Left lung (tissue), 10 donors: Measurements from ENCODE around the gene LRRC49. TPM values are rescaled to one million over a fixed set of nuclear protein-coding genes. Genes with fewer than 3 reads are reported as not detected.
"Not testable (repeated sequence)": the region's sequence is repeated elsewhere in the genome, so short reads cannot be mapped to it uniquely, and the experiment has no call there.

Experiments used
- ATAC-seq: fragments of 200-7000 bp; cut with Tn5 transposase; one replicate; pipeline ENCODE4 v1.9.1; 2020; ENCODE audit warnings: moderate library complexity
- DNase-seq, 4 donors: peaks; one replicate each; pipeline ENCODE4 v3.0.0-alpha.2; 2013 to 2020
- H3K27ac ChIP-seq, 2 donors: fragments of 200-600 bp; sonication (generic) in 1 of 2; one replicate each; pipeline versions ENCODE4 v1.5.0 to v1.8.0; 2020 to 2021
- H3K27me3 ChIP-seq, 2 donors: fragments of 200-600 bp; sonication (generic) in 1 of 2; one replicate each; pipeline versions ENCODE4 v1.5.0 to v1.8.0; 2020 to 2021
- H3K36me3 ChIP-seq, 2 donors: fragments of 200-600 bp; sonication (generic) in 1 of 2; one replicate each; pipeline versions ENCODE4 v1.5.0 to v1.8.0; 2020 to 2021
- H3K4me1 ChIP-seq, 2 donors: fragments of 200-600 bp; one replicate each; pipeline ENCODE4 v1.8.0; 2021
- H3K4me3 ChIP-seq, 2 donors: fragments of 200-600 bp; sonication (generic) in 1 of 2; one replicate each; pipeline versions ENCODE4 v1.5.0 to v1.8.0; 2020 to 2021; ENCODE audit warnings: mild to moderate bottlenecking in 1 of 2
- H3K9me3 ChIP-seq, 2 donors: fragments of 200-600 bp; sonication (generic) in 1 of 2; one replicate each; pipeline versions ENCODE4 v1.5.0 to v1.8.0; 2020 to 2021
- CTCF ChIP-seq, 2 donors: fragments of 200-600 bp; sonication (generic) in 1 of 2; IDR thresholded peaks; one replicate each; pipeline versions ENCODE4 v1.5.0 to v1.8.0; 2021; ENCODE audit warnings: antibody characterized with exemption in 2 of 2
- intact Hi-C, 2 donors: fragments of 100-400 bp; cut with DNase I; formaldehyde crosslinking; loops; one replicate each; pipeline versions ENCODE4 v1.11.2 to v1.14.2; 2022
- polyA plus RNA-seq, 6 donors: library from polyadenylated mRNA; unstranded; fragments of 120-200 nt; gene quantifications; one replicate each; pipeline ENCODE4 v1.2.1, GENCODE V29; 2013; ENCODE audit not compliant: insufficient read length in 6 of 6
- total RNA-seq, 2 donors: library from RNA; stranded (reverse); fragmentation: NEBNext Ultra II Directional; extraction: Animal tissue kit (Norgen Biotek cat#: 25700); gene quantifications; one replicate each; pipeline ENCODE4 v1.2.1, GENCODE V29; 2021
- donor health status: DM: no; HTN: yes; CAD: no.
- donor health status: DM: no; HTN: no; CAD: no.

The LRRC49 gene
- total and polyA plus RNA-seq, 8 donors, result 4.2 to 24.1 (median 19.4) TPM

- TF ChIP-seq CTCF (IDR thresholded peaks at IDR 0.05), result no peak
- no peak overlapping the region for H3K27ac ChIP-seq
- H3K9me3 ChIP-seq, result peaks cover 0 to 3% of the 10 kb centered on the region in 2 donors
- ATAC-seq (no peak), DNase-seq (no peak)
- H3K4me1 ChIP-seq, result no peaks in the 10 kb centered on the region
- H3K27me3 ChIP-seq, result no peaks in the 10 kb centered on the region
- no peak overlapping the region for H3K4me3 ChIP-seq
- intact Hi-C loops, result no loop called here
- H3K36me3 ChIP-seq, result no peaks in the 10 kb centered on the region
Observed at GRCh38 chr15:71015342-71015741, 122.7 kb downstream of the LRRC49 start.

- DNase-seq, H3K4me3 ChIP-seq, H3K36me3 ChIP-seq, H3K4me1 ChIP-seq, ATAC-seq, H3K27me3 ChIP-seq, intact Hi-C loops, H3K27ac ChIP-seq: not testable (repeated sequence)
- peaks cover 0 to 19% of the 10 kb centered on the region in 2 donors for H3K9me3 ChIP-seq
Observed at GRCh38 chr15:71031232-71031631, 138.6 kb downstream of the LRRC49 start.

- H3K27me3 ChIP-seq, intact Hi-C loops, DNase-seq: not testable (repeated sequence)
Observed at GRCh38 chr15:71035478-71035877, 142.9 kb downstream of the LRRC49 start.

GRCh38 chr15:71042356-71042922, 149.8 kb downstream of the LRRC49 start:
- H3K9me3 ChIP-seq, result no peaks in the 10 kb centered on the region
- no peak overlapping the region for H3K4me3 ChIP-seq
- no peak for TF ChIP-seq CTCF (IDR thresholded peaks at IDR 0.05)
- intact Hi-C loops, result no loop called here
- H3K4me1 ChIP-seq, result no peaks in the 10 kb centered on the region
- DNase-seq, result no peak
- H3K36me3 ChIP-seq, result no peaks in the 10 kb centered on the region
- ATAC-seq, result no peak
- H3K27ac ChIP-seq, result no peak overlapping the region
- no peaks in the 10 kb centered on the region for H3K27me3 ChIP-seq

More at GRCh38 chr15:71035478-71035877, 142.9 kb downstream of the LRRC49 start:
- not testable (repeated sequence) for ATAC-seq, H3K4me1 ChIP-seq, H3K4me3 ChIP-seq, H3K36me3 ChIP-seq, H3K27ac ChIP-seq
- peaks cover 0 to 12% of the 10 kb centered on the region in 2 donors for H3K9me3 ChIP-seq

GRCh38 chr15:71043373-71043772, 150.7 kb downstream of the LRRC49 start:
- H3K36me3 ChIP-seq, result no peaks in the 10 kb centered on the region
- no peak overlapping the region for H3K4me3 ChIP-seq
- DNase-seq, result no peak
- no peaks in the 10 kb centered on the region for H3K27me3 ChIP-seq
- no peaks in the 10 kb centered on the region for H3K4me1 ChIP-seq
- TF ChIP-seq CTCF (IDR thresholded peaks at IDR 0.05), result no peak
- no peaks in the 10 kb centered on the region for H3K9me3 ChIP-seq
- H3K27ac ChIP-seq, result no peak overlapping the region
- ATAC-seq, result no peak
- intact Hi-C loops, result no loop called here

- ATAC-seq (no peak), DNase-seq (no peak)
- intact Hi-C loops, result no loop called here
- Histone ChIP-seq H3K4me1 (no peaks in the 10 kb centered on the region), H3K4me3 (no peak overlapping the region), H3K36me3 (no peaks in the 10 kb centered on the region), H3K9me3 (no peaks in the 10 kb centered on the region), H3K27ac (no peak overlapping the region), H3K27me3 (no peaks in the 10 kb centered on the region)
- no peak for TF ChIP-seq CTCF (IDR thresholded peaks at IDR 0.05)
Observed at GRCh38 chr15:71044006-71044405, 151.4 kb downstream of the LRRC49 start.

- ATAC-seq, DNase-seq, H3K4me3 ChIP-seq, H3K9me3 ChIP-seq, H3K27me3 ChIP-seq, intact Hi-C loops, H3K4me1 ChIP-seq, H3K27ac ChIP-seq, H3K36me3 ChIP-seq: not testable (repeated sequence)
Observed at GRCh38 chr15:71046146-71046545, 153.5 kb downstream of the LRRC49 start.
